H1 (cell line): ENCODE data around the gene PRDX5. TPM values are rescaled to one million over a fixed set of nuclear protein-coding genes. Genes with fewer than 3 reads are reported as not detected.

Experiments
- CTCF ChIA-PET: fragments of 300-600 bp; sonication (Branson Sonifier 250); formaldehyde crosslinking; loops from one replicate; lab custom pipeline; 2021; ENCODE audit not compliant: partially characterized antibody; lab: Charles Lee
- POLR2A ChIA-PET: fragments of 300-600 bp; sonication (Branson Sonifier 250); formaldehyde crosslinking; loops from one replicate; lab custom pipeline; 2021; ENCODE audit warnings: inconsistent platforms; ENCODE audit not compliant: partially characterized antibody; lab: Charles Lee
- DNase-seq, 2 experiments: peaks; one replicate each; pipeline versions ENCODE4 v3.0.0 to v3.0.0-alpha.2; 2010 to 2022; ENCODE audit warnings: low spot score in 2 of 2, low read depth in 1 of 2, mixed read lengths in 1 of 2
- FAIRE-seq: peaks from 2 replicates; lab custom pipeline; 2011; peaks lifted over from hg19 to GRCh38; lab: Jason Lieb, UNC
- H2AFZ ChIP-seq: 2 replicates; pipeline ENCODE4 v1.8.1; 2012; ENCODE audit warnings: low read length, inconsistent platforms
- H2AK5ac ChIP-seq: 2 replicates; pipeline ENCODE4 v1.6.1; 2013; ENCODE audit warnings: low read depth, low read length
- H2BK120ac ChIP-seq: replicated peaks from 2 replicates; pipeline ENCODE3; 2013; ENCODE audit warnings: low read depth, low read length, inconsistent platforms
- H2BK12ac ChIP-seq: 2 replicates; pipeline ENCODE4 v1.6.1; 2013; ENCODE audit warnings: low read depth, low read length
- H2BK15ac ChIP-seq: 2 replicates; pipeline ENCODE4 v1.6.1; 2013; ENCODE audit warnings: low read length
- H2BK20ac ChIP-seq: 2 replicates; pipeline ENCODE4 v1.6.1; 2013; ENCODE audit warnings: low read length
- H2BK5ac ChIP-seq: 2 replicates; pipeline ENCODE4 v1.6.1; 2013; ENCODE audit warnings: low read depth, low read length
- H3K14ac ChIP-seq: 2 replicates; pipeline ENCODE4 v1.6.1; 2013; ENCODE audit warnings: inconsistent platforms; ENCODE audit not compliant: insufficient read length
- H3K18ac ChIP-seq: 2 replicates; pipeline ENCODE4 v1.6.1; 2013; ENCODE audit warnings: low read length; ENCODE audit errors: extremely low read depth
- H3K23ac ChIP-seq: 2 replicates; pipeline ENCODE4 v1.6.1; 2013; ENCODE audit warnings: inconsistent platforms; ENCODE audit not compliant: insufficient read length
- H3K23me2 ChIP-seq: 2 replicates; pipeline ENCODE4 v1.6.1; 2013; ENCODE audit warnings: low read depth, low read length
- H3K27ac ChIP-seq: 2 replicates; pipeline ENCODE4 v1.6.1; 2011; ENCODE audit warnings: low read depth, low read length, inconsistent platforms
- H3K27me3 ChIP-seq, 4 experiments: replicated peaks in 1 of 4; 1 replicate in 1 of 4; 2 replicates in 3 of 4; pipeline versions ENCODE4 v1.6.1 to v1.8.1; 2011 to 2013; ENCODE audit warnings: low read length in 3 of 4, mild to moderate bottlenecking in 3 of 4, inconsistent platforms in 2 of 4, mixed read lengths in 2 of 4, moderate library complexity in 1 of 4; ENCODE audit not compliant: control insufficient read depth in 3 of 4, insufficient read depth in 3 of 4; ENCODE audit errors: extremely low read depth in 1 of 4
- H3K36me3 ChIP-seq, 4 experiments: 2 replicates each; pipeline versions ENCODE4 v1.6.1 to v1.8.1; 2011 to 2013; ENCODE audit warnings: mild to moderate bottlenecking in 4 of 4, low read length in 3 of 4, moderate library complexity in 2 of 4, control low read depth in 1 of 4, inconsistent platforms in 1 of 4; ENCODE audit not compliant: insufficient read depth in 4 of 4, control insufficient read depth in 2 of 4
- H3K4ac ChIP-seq: replicated peaks from 2 replicates; pipeline ENCODE3; 2013; ENCODE audit warnings: low read length, low read depth, mixed read lengths, inconsistent platforms; ENCODE audit not compliant: insufficient read length
- H3K4me1 ChIP-seq, 4 experiments: replicated peaks in 1 of 4; 1 replicate in 1 of 4; 2 replicates in 3 of 4; pipeline versions ENCODE4 v1.6.1 to v1.8.1; 2011 to 2013; ENCODE audit warnings: low read length in 3 of 4, inconsistent platforms in 2 of 4, mixed read lengths in 1 of 4; ENCODE audit not compliant: insufficient read depth in 4 of 4, control insufficient read depth in 3 of 4
- H3K4me2 ChIP-seq, 2 experiments: 2 replicates each; pipeline versions ENCODE4 v1.6.1 to v1.8.1; 2011 to 2013; ENCODE audit warnings: low read depth in 2 of 2, low read length in 2 of 2, control low read depth in 1 of 2, inconsistent platforms in 1 of 2, mild to moderate bottlenecking in 1 of 2; ENCODE audit not compliant: insufficient read depth in 1 of 2
- H3K4me3 ChIP-seq, 4 experiments: fragments of 200-600, 300-600 bp in 1 of 4; sonication (generic), shearing (Covaris generic), sonication (Bioruptor Twin) in 1 of 4; 2 replicates each; pipeline versions ENCODE4 v1.5.1 to v1.8.1; 2011 to 2016; ENCODE audit warnings: low read length in 4 of 4, low read depth in 3 of 4, control low read depth in 2 of 4, inconsistent platforms in 2 of 4, mild to moderate bottlenecking in 2 of 4, mixed read lengths in 1 of 4, moderate library complexity in 1 of 4; ENCODE audit not compliant: insufficient read depth in 2 of 4; ENCODE audit errors: extremely low read depth in 1 of 4
- H3K56ac ChIP-seq: replicated peaks from 2 replicates; pipeline ENCODE3; 2013; ENCODE audit warnings: low read depth, mild to moderate bottlenecking, mixed read lengths, low read length, inconsistent platforms; ENCODE audit not compliant: insufficient read length
- H3K79me1 ChIP-seq: 2 replicates; pipeline ENCODE4 v1.6.1; 2013; ENCODE audit warnings: low read depth, low read length, control low read depth
- H3K79me2 ChIP-seq, 2 experiments: 2 replicates each; pipeline versions ENCODE4 v1.6.1 to v1.8.1; 2012 to 2013; ENCODE audit warnings: low read length in 2 of 2, mild to moderate bottlenecking in 2 of 2, inconsistent platforms in 1 of 2; ENCODE audit not compliant: insufficient read depth in 2 of 2, control insufficient read depth in 1 of 2
- H3K9ac ChIP-seq, 4 experiments: replicated peaks in 1 of 4; 1 replicate in 1 of 4; 2 replicates in 3 of 4; pipeline versions ENCODE4 v1.6.1 to v1.8.1; 2011 to 2013; ENCODE audit warnings: low read depth in 3 of 4, low read length in 3 of 4, control low read depth in 2 of 4, mild to moderate bottlenecking in 2 of 4, moderate library complexity in 2 of 4, inconsistent platforms in 1 of 4; ENCODE audit errors: extremely low read depth in 1 of 4
- H3K9me3 ChIP-seq, 2 experiments: 2 replicates each; pipeline versions ENCODE4 v1.6.1 to v1.8.1; 2012 to 2013; ENCODE audit warnings: mild to moderate bottlenecking in 2 of 2, moderate library complexity in 2 of 2, control low read depth in 1 of 2, inconsistent platforms in 1 of 2, low read depth in 1 of 2, low read length in 1 of 2, mixed read lengths in 1 of 2; ENCODE audit not compliant: insufficient read depth in 2 of 2
- H4K20me1 ChIP-seq, 2 experiments: replicated peaks in 1 of 2; 2 replicates each; pipeline versions ENCODE3 to v1.8.1; 2011 to 2013; ENCODE audit warnings: inconsistent platforms in 2 of 2, low read length in 2 of 2, mild to moderate bottlenecking in 1 of 2; ENCODE audit not compliant: insufficient read depth in 2 of 2, control insufficient read depth in 1 of 2
- H4K5ac ChIP-seq: 2 replicates; pipeline ENCODE4 v1.6.1; 2013; ENCODE audit warnings: low read length, low read depth, mixed read lengths, inconsistent platforms; ENCODE audit not compliant: insufficient read length
- H4K8ac ChIP-seq: 2 replicates; pipeline ENCODE4 v1.8.0; 2013; ENCODE audit warnings: mild to moderate bottlenecking, moderate library complexity, low read length, inconsistent platforms; ENCODE audit not compliant: insufficient read depth; ENCODE audit errors: extremely low read depth
- H4K91ac ChIP-seq: replicated peaks from 2 replicates; pipeline ENCODE3; 2013; ENCODE audit warnings: low read length, mixed read lengths, inconsistent platforms; ENCODE audit not compliant: insufficient read length
- ATF3 ChIP-seq: IDR thresholded peaks from 2 replicates; pipeline ENCODE4 v1.6.1; 2011; ENCODE audit warnings: low read depth, mild to moderate bottlenecking, low read length; ENCODE audit not compliant: insufficient read depth
- CBX5 ChIP-seq: fragments of 300-800, 300-1000 bp; sonication (generic); IDR thresholded peaks from 2 replicates; pipeline ENCODE4 v1.7.1; 2016; ENCODE audit warnings: antibody characterized with exemption, low read length, low read depth
- CBX8 ChIP-seq: fragments of 300-800, 300-1000 bp; sonication (generic); IDR thresholded peaks from 2 replicates; pipeline ENCODE4 v1.7.1; 2016; ENCODE audit warnings: low read depth, low read length, borderline replicate concordance
- CHD1 ChIP-seq: IDR thresholded peaks from 2 replicates; pipeline ENCODE4 v1.6.1; 2012; ENCODE audit warnings: low read depth, low read length, improper control_type of control experiment
- CREB1 ChIP-seq: IDR thresholded peaks from 2 replicates; pipeline ENCODE4 v1.6.1; 2012; ENCODE audit warnings: inconsistent platforms
- CTBP2 ChIP-seq: IDR thresholded peaks from 2 replicates; pipeline ENCODE4 v1.7.0; 2011; ENCODE audit warnings: borderline replicate concordance, mild to moderate bottlenecking, moderate library complexity, mixed read lengths, low read length; ENCODE audit not compliant: insufficient read depth, insufficient read length
- EGR1 ChIP-seq: IDR thresholded peaks from 2 replicates; pipeline ENCODE4 v1.6.1; 2011; ENCODE audit warnings: low read depth, low read length, borderline replicate concordance
- KDM4A ChIP-seq: IDR thresholded peaks from one replicate; pipeline ENCODE4 v1.7.1; 2012; ENCODE audit warnings: low read depth, mild to moderate bottlenecking, moderate library complexity, low read length, inconsistent platforms; ENCODE audit not compliant: severe bottlenecking
- RNF2 ChIP-seq: fragments of 200-900, 300-1000 bp; sonication (generic); IDR thresholded peaks from 2 replicates; pipeline ENCODE4 v1.7.1; 2016; ENCODE audit warnings: borderline replicate concordance, low read depth, mild to moderate bottlenecking, antibody characterized with exemption, low read length; ENCODE audit not compliant: poor library complexity, severe bottlenecking; ENCODE audit errors: missing control alignments
- SP4 ChIP-seq: IDR thresholded peaks from 2 replicates; pipeline ENCODE4 v1.6.1; 2012; ENCODE audit warnings: low read length, inconsistent platforms
- SUZ12 ChIP-seq: fragments of 200-600 bp; sonication (generic); IDR thresholded peaks from 2 replicates; pipeline ENCODE4 v1.6.1; 2012; ENCODE audit warnings: mild to moderate bottlenecking, inconsistent platforms, low read length, moderate library complexity, mixed read lengths
- WGBS, 2 experiments: shearing (Covaris generic) in 1 of 2; methylation state at CpG; one replicate each; pipeline versions ENCODE4 v1.1.6 to v1.1.7; 2013 to 2015; ENCODE audit warnings: low lambda C conversion rate in 2 of 2, mixed read lengths in 2 of 2, inconsistent platforms in 1 of 2, low coverage in 1 of 2, missing lambda C conversion rate in 1 of 2; ENCODE audit not compliant: insufficient replicate concordance in 2 of 2, insufficient coverage in 1 of 2, insufficient read length in 1 of 2; ENCODE audit errors: extremely low coverage in 1 of 2, missing lambda C conversion rate in 1 of 2; 5-methylcytosine and 5-hydroxymethylcytosine counted together
- polyA plus RNA-seq, 7 experiments: library from polyadenylated mRNA; depleted of rRNA in 3 of 7; stranded (reverse) in 5 of 7; unstranded in 2 of 7; fragments of >200 nt in 5 of 7; fragments of 200-250 nt in 2 of 7; gene quantifications; 1 replicate in 5 of 7; 2 replicates in 1 of 7; 4 replicates in 1 of 7; pipeline versions ENCODE4 v1.2.1 to v1.2.3, GENCODE V29; 2011 to 2013; ENCODE audit warnings: missing spikeins in 2 of 7, mixed read lengths in 2 of 7
- total RNA-seq: library from RNA; stranded (reverse); fragmentation: NEBNext Ultra II Directional; extraction: Animal tissue kit (Norgen Biotek cat#: 25700); gene quantifications from 2 replicates; pipeline ENCODE4 v1.2.1, GENCODE V29; 2021
- TF ChIP-seq, protein P1 (sequence below): IDR thresholded peaks from 2 replicates; pipeline ENCODE4 v1.6.1; 2012; ENCODE audit warnings: inconsistent platforms

PRDX5 gene
- total and polyA plus RNA-seq, 2 of the 8 experiments (the other 6 are each of a cell fraction or from before 2014, with no cell fraction given) = 201 to 582 TPM

- Histone ChIP-seq H2AK5ac (no peak overlapping the region), H4K91ac (peak overlapping the region; percentile 60), H2AFZ (no peak overlapping the region), H2BK15ac (no peak overlapping the region), H3K9me3 (no peaks in the 10 kb centered on the region), H2BK20ac (no peak overlapping the region), H3K18ac (no peak overlapping the region), H4K5ac (no peak overlapping the region), H3K4ac (no peak overlapping the region), H3K4me3 (no peak overlapping the region), H3K4me2 (no peak overlapping the region; a peak in 1 of 4 replicates), H3K27me3 (peaks cover 0 to 7% (median 0%) of the 10 kb centered on the region in 4 experiments; a peak in 3 of 7 replicates), H3K14ac (no peak overlapping the region), H3K56ac (no peak overlapping the region), H3K9ac (no peak overlapping the region), H2BK120ac (no peak overlapping the region), H3K79me1 (no peaks in the 10 kb centered on the region; the same call in 1 of the 2 replicates), H2BK12ac (no peak overlapping the region), H3K4me1 (peaks cover 0 to 8% (median 4%) of the 10 kb centered on the region in 4 experiments; a peak in 4 of 7 replicates), H2BK5ac (0 out of 2 replicates have a peak overlapping the region, but pooled peaks have one; percentile 60), H4K20me1 (peaks cover 0 to 3% of the 10 kb centered on the region in 2 experiments), H3K23ac (no peak overlapping the region), H3K36me3 (no peaks in the 10 kb centered on the region; a peak in 1 of 8 replicates), H3K23me2 (peaks cover 10% of the 10 kb centered on the region; the same call in 1 of the 2 replicates), H4K8ac (no peak overlapping the region), H3K79me2 (no peaks in the 10 kb centered on the region), H3K27ac (no peak overlapping the region)
- CTCF ChIA-PET = interaction anchor here (0.6 to 11.4 kb wide), 8 partner anchors 13 to 69 kb away, joined by 3 to 134 read pairs (median 5); partner anchors contain the start of genes CATSPERZ, ESRRA, PRDX5 and TRMT112
- WGBS, 2 experiments = 93% methylated on average over 3 of the region's 3 CpGs; no CpG with 5 or more reads in 1 of the 2 experiments
- no peak for FAIRE-seq
- POLR2A ChIA-PET = interaction anchor here (1.5 to 9.5 kb wide), 4 partner anchors 9 to 38 kb away, joined by 3 to 79 read pairs (median 28); partner anchors contain the start of genes ESRRA and PPP1R14B
- DNase-seq = no peak
- no peak for TF ChIP-seq ATF3
- TF ChIP-seq CTBP2 = no peak
- TF ChIP-seq EGR1 = no peak
- TF ChIP-seq RNF2 = no peak
- no peak for TF ChIP-seq CREB1
- no peak for TF ChIP-seq SUZ12
- TF ChIP-seq CHD1 = no peak
- TF ChIP-seq CBX8 = no peak
- TF ChIP-seq, protein P1, sequence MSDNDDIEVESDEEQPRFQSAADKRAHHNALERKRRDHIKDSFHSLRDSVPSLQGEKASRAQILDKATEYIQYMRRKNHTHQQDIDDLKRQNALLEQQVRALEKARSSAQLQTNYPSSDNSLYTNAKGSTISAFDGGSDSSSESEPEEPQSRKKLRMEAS = no peak
- TF ChIP-seq SP4 = no peak
- TF ChIP-seq KDM4A = no peak
- TF ChIP-seq CBX5 = no peak
Measured at GRCh38 chr11:64283092-64283491, 34.8 kb upstream of the PRDX5 start.
